H1 (cell line): ENCODE results near the gene LTB4R. TPM values are rescaled to one million over a fixed set of nuclear protein-coding genes. Genes with fewer than 3 reads are reported as not detected.

Experiments
- CTCF ChIP-seq, 3 experiments: IDR thresholded peaks; 1 replicate in 2 of 3; 2 replicates in 1 of 3; pipeline versions ENCODE4 v1.5.1 to v1.6.1; 2011; ENCODE audit warnings: low read length in 3 of 3, mild to moderate bottlenecking in 3 of 3, inconsistent platforms in 2 of 3, low read depth in 1 of 3, moderate library complexity in 1 of 3; ENCODE audit not compliant: insufficient read depth in 1 of 3; ENCODE audit errors: control extremely low read depth in 1 of 3
- KDM1A ChIP-seq: fragments of 200-600, 300-600 bp; sonication (generic); IDR thresholded peaks from 2 replicates; pipeline ENCODE4 v1.7.1; 2016; ENCODE audit warnings: mild to moderate bottlenecking, low read length, borderline replicate concordance
- KDM5A ChIP-seq: fragments of 200-600 bp; IDR thresholded peaks from 2 replicates; pipeline ENCODE4 v1.7.1; 2012; ENCODE audit warnings: mild to moderate bottlenecking, low read length, inconsistent platforms, mixed read lengths
- RBBP5 ChIP-seq: IDR thresholded peaks from 2 replicates; pipeline ENCODE4 v1.7.1; 2012; ENCODE audit warnings: low read depth, mild to moderate bottlenecking, inconsistent platforms, low read length, moderate library complexity, borderline replicate concordance
- SIRT6 ChIP-seq: IDR thresholded peaks from one replicate; pipeline ENCODE4 v1.7.1; 2012; ENCODE audit warnings: low read length, inconsistent platforms
- SUZ12 ChIP-seq: fragments of 200-600 bp; sonication (generic); IDR thresholded peaks from 2 replicates; pipeline ENCODE4 v1.6.1; 2012; ENCODE audit warnings: mild to moderate bottlenecking, inconsistent platforms, low read length, moderate library complexity, mixed read lengths
- ZNF274 ChIP-seq: IDR thresholded peaks from 2 replicates; pipeline ENCODE4 v1.7.0; 2012; ENCODE audit warnings: low read length, borderline replicate concordance; ENCODE audit errors: extremely low read depth
- polyA plus RNA-seq, 7 experiments: library from polyadenylated mRNA; depleted of rRNA in 3 of 7; stranded (reverse) in 5 of 7; unstranded in 2 of 7; fragments of >200 nt in 5 of 7; fragments of 200-250 nt in 2 of 7; gene quantifications; 1 replicate in 5 of 7; 2 replicates in 1 of 7; 4 replicates in 1 of 7; pipeline versions ENCODE4 v1.2.1 to v1.2.3, GENCODE V29; 2011 to 2013; ENCODE audit warnings: missing spikeins in 2 of 7, mixed read lengths in 2 of 7
- total RNA-seq: library from RNA; stranded (reverse); fragmentation: NEBNext Ultra II Directional; extraction: Animal tissue kit (Norgen Biotek cat#: 25700); gene quantifications from 2 replicates; pipeline ENCODE4 v1.2.1, GENCODE V29; 2021
- TF ChIP-seq, protein P1 (sequence below): IDR thresholded peaks from 2 replicates; pipeline ENCODE4 v1.6.1; 2012; ENCODE audit warnings: inconsistent platforms

The LTB4R gene
- total and polyA plus RNA-seq, 2 of the 8 experiments (the other 6 are each of a cell fraction or from before 2014, with no cell fraction given): 4.1 to 6.7 TPM

- no peak for TF ChIP-seq KDM1A
- TF ChIP-seq CTCF (IDR thresholded peaks at IDR 0.05; ENCODE audit: control extremely low read depth in 1 of 3, insufficient read depth in 1 of 3, low read depth in 1 of 3, low read length in 3 of 3): no peak
- no peak for TF ChIP-seq KDM5A
- no peak for TF ChIP-seq RBBP5
- TF ChIP-seq SUZ12: no peak
- no peak for TF ChIP-seq ZNF274
- no peak for TF ChIP-seq SIRT6
- TF ChIP-seq, protein P1, sequence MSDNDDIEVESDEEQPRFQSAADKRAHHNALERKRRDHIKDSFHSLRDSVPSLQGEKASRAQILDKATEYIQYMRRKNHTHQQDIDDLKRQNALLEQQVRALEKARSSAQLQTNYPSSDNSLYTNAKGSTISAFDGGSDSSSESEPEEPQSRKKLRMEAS: no peak
Measured at GRCh38 chr14:24263848-24264247, 47.5 kb upstream of the LTB4R start (continued).
